PC-9 (cell line): ENCODE data around the gene SBSN. TPM values are rescaled to one million over a fixed set of nuclear protein-coding genes. Genes with fewer than 3 reads are reported as not detected.

ENCODE experiments used
- BruUV-seq: library from RNA; stranded (reverse); fragments of 400-500 nt; replicated peaks from 2 replicates; lab custom pipeline; 2021; lab: Mats Ljungman, UMichigan
- CTCF ChIA-PET: fragments of 300-600 bp; sonication (Branson Sonifier 250); formaldehyde crosslinking; loops from one replicate; lab custom pipeline; 2022; ENCODE audit warnings: antibody characterized with exemption; lab: Charles Lee
- POLR2A ChIA-PET: fragments of 300-600 bp; sonication (Branson Sonifier 250); formaldehyde crosslinking; loops from one replicate; lab custom pipeline; 2022; ENCODE audit warnings: antibody characterized with exemption; ENCODE audit not compliant: unreplicated experiment; lab: Charles Lee
- DNase-seq, 2 experiments: peaks; one replicate each; pipeline versions ENCODE4 v3.0.0 to v3.0.0-alpha.2; 2015 to 2022; ENCODE audit warnings: mixed read lengths in 1 of 2
- H2AFZ ChIP-seq: fragments of 200-600 bp; sonication (generic); 2 replicates; pipeline ENCODE4 v1.8.1; 2017; ENCODE audit warnings: antibody characterized with exemption
- H3F3A ChIP-seq: fragments of 200-600 bp; sonication (generic); 2 replicates; pipeline ENCODE4 v1.8.1; 2017; ENCODE audit warnings: antibody characterized with exemption, mild to moderate bottlenecking, low read depth; ENCODE audit not compliant: insufficient read depth
- H3K27ac ChIP-seq: fragments of 200-600 bp; sonication (generic); 2 replicates; pipeline ENCODE4 v1.6.1; 2016; ENCODE audit warnings: mixed run types
- H3K27me3 ChIP-seq: fragments of 200-600 bp; sonication (generic); 2 replicates; pipeline ENCODE4 v1.6.1; 2016; ENCODE audit warnings: low read depth, mixed run types; ENCODE audit not compliant: insufficient read depth
- H3K36me3 ChIP-seq: fragments of 200-600 bp; sonication (generic); 2 replicates; pipeline ENCODE4 v1.6.1; 2016; ENCODE audit warnings: low read depth, mixed run types
- H3K4me1 ChIP-seq: fragments of 200-600 bp; sonication (generic); replicated peaks from 2 replicates; pipeline ENCODE4 v1.6.1; 2016; ENCODE audit warnings: mixed run types; ENCODE audit not compliant: insufficient read depth
- H3K4me2 ChIP-seq: fragments of 200-600 bp; sonication (generic); 2 replicates; pipeline ENCODE4 v1.6.1; 2017; ENCODE audit warnings: mixed run types
- H3K4me3 ChIP-seq: fragments of 200-600 bp; sonication (generic); 2 replicates; pipeline ENCODE4 v1.6.1; 2016; ENCODE audit warnings: mixed run types
- H3K79me2 ChIP-seq: fragments of 200-600 bp; sonication (generic); 2 replicates; pipeline ENCODE4 v1.6.1; 2017; ENCODE audit warnings: low read depth, mixed run types
- H3K9me2 ChIP-seq: fragments of 200-600 bp; sonication (generic); 2 replicates; pipeline ENCODE4 v1.8.1; 2017; ENCODE audit warnings: mild to moderate bottlenecking; ENCODE audit not compliant: insufficient read depth
- H3K9me3 ChIP-seq: fragments of 200-600 bp; sonication (generic); 2 replicates; pipeline ENCODE4 v1.8.1; 2016; ENCODE audit warnings: low read depth; ENCODE audit not compliant: insufficient read depth
- H4K20me1 ChIP-seq: fragments of 200-600 bp; sonication (generic); 2 replicates; pipeline ENCODE4 v1.8.1; 2017; ENCODE audit not compliant: insufficient read depth
- EZH2 ChIP-seq: fragments of 200-600 bp; sonication (generic); IDR thresholded peaks from 2 replicates; pipeline ENCODE4 v1.8.0; 2017; ENCODE audit warnings: antibody characterized with exemption, low read depth
- intact Hi-C: fragments of 100-400 bp; cut with micrococcal nuclease; formaldehyde crosslinking; loops from one replicate; pipeline ENCODE4 v1.10.0; 2022; ENCODE audit not compliant: unreplicated experiment
- total RNA-seq: library from RNA; stranded (reverse); gene quantifications from 2 replicates; pipeline ENCODE4 v1.2.3, GENCODE V29; 2021
- TF ChIP-seq, protein P1 (sequence below): fragments of 200-600 bp; sonication (generic); conservative IDR thresholded peaks from 2 replicates; pipeline ENCODE4 v1.6.1; 2017; ENCODE audit warnings: mixed run types, antibody characterized with exemption, mild to moderate bottlenecking, moderate library complexity

SBSN gene
- total RNA-seq, 1 experiment from 2014 or later = 0.76 TPM

DNA sequence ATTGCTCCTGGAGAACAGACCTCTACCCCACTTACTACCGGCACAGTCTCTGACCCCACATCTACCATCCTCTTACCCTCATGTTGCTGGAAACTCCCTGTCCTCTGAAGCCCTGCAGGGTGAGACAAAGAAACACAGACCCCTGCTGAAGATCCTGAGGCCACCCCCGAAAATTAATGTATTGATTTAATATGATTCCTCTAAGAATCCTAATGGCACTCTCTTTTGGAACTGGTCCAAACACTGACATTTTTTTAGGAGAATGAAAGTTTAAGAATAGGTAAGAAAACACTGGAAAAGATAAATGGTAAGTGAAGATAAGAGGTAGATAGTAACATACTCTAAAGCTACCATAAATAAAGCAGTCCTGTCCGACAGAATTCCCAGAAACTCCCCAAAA is 20.0 kb downstream of the SBSN start:
- peak overlapping the region; percentile 94; the same call in 1 of the 2 replicates for H3K4me2 ChIP-seq
- POLR2A ChIA-PET = interaction anchor here (0.6 kb wide), 1 partner anchor 136 kb away, joined by 8 read pairs; no protein-coding TSS in a partner anchor
- no peaks in the 10 kb centered on the region for H3K27me3 ChIP-seq
- intact Hi-C loops = no loop called here
- peaks cover 19% of the 10 kb centered on the region for H3K79me2 ChIP-seq
- H2AFZ ChIP-seq = no peak overlapping the region
- no peak overlapping the region for H3K4me3 ChIP-seq
- CTCF ChIA-PET = no interaction called here
- no peak for DNase-seq
- TF ChIP-seq, protein P1, sequence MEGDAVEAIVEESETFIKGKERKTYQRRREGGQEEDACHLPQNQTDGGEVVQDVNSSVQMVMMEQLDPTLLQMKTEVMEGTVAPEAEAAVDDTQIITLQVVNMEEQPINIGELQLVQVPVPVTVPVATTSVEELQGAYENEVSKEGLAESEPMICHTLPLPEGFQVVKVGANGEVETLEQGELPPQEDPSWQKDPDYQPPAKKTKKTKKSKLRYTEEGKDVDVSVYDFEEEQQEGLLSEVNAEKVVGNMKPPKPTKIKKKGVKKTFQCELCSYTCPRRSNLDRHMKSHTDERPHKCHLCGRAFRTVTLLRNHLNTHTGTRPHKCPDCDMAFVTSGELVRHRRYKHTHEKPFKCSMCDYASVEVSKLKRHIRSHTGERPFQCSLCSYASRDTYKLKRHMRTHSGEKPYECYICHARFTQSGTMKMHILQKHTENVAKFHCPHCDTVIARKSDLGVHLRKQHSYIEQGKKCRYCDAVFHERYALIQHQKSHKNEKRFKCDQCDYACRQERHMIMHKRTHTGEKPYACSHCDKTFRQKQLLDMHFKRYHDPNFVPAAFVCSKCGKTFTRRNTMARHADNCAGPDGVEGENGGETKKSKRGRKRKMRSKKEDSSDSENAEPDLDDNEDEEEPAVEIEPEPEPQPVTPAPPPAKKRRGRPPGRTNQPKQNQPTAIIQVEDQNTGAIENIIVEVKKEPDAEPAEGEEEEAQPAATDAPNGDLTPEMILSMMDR = no peak
- no peak for TF ChIP-seq EZH2
- H3K4me1 ChIP-seq = peaks cover 13% of the 10 kb centered on the region; the same call in 1 of the 2 replicates
- no peak overlapping the region for H3K27ac ChIP-seq
- peaks cover 8% of the 10 kb centered on the region; the same call in 1 of the 2 replicates for H3K36me3 ChIP-seq
- no peaks in the 10 kb centered on the region for H3K9me2 ChIP-seq
- peaks cover 4% of the 10 kb centered on the region; the same call in 1 of the 2 replicates for H4K20me1 ChIP-seq
- peaks cover 9% of the 10 kb centered on the region; the same call in 1 of the 2 replicates for H3F3A ChIP-seq
- no peaks in the 10 kb centered on the region for H3K9me3 ChIP-seq
- no TSS peak for BruUV-seq

DNA sequence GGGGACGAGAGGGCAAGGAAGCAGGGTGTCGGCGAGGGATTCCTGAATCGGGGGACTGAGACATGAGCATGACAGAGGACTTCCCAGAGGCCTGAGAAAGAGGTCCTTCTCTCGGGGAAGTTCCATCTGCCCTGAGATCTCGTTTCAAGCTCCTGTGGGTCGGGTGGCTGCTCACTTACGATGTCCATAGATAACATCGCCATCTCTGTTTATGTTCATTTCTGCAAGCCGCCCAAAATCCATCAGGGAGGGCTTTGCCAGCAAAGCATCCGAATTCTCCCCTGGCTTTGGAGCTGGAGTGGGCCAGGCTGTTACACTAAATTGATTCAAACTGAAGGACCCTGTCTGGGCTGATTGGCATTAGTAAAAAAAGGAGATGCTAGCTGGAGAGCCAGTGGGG is 20.6 kb downstream of the SBSN start:
- no peak for DNase-seq
- no TSS peak for BruUV-seq
- ChIA-PET POLR2A (no interaction called here), CTCF (no interaction called here)
- Histone ChIP-seq H4K20me1 (peaks cover 4% of the 10 kb centered on the region; the same call in 1 of the 2 replicates), H3K9me3 (no peaks in the 10 kb centered on the region), H3F3A (peaks cover 9% of the 10 kb centered on the region; the same call in 1 of the 2 replicates), H3K4me2 (no peak overlapping the region), H3K9me2 (no peaks in the 10 kb centered on the region), H3K36me3 (peaks cover 8% of the 10 kb centered on the region; the same call in 1 of the 2 replicates), H3K4me3 (no peak overlapping the region), H3K79me2 (peaks cover 19% of the 10 kb centered on the region), H3K4me1 (peaks cover 13% of the 10 kb centered on the region; the same call in 1 of the 2 replicates), H2AFZ (no peak overlapping the region), H3K27me3 (no peaks in the 10 kb centered on the region), H3K27ac (no peak overlapping the region)
- intact Hi-C loops = no loop called here
- TF ChIP-seq, protein P1 = no peak
- TF ChIP-seq EZH2 = no peak

DNA sequence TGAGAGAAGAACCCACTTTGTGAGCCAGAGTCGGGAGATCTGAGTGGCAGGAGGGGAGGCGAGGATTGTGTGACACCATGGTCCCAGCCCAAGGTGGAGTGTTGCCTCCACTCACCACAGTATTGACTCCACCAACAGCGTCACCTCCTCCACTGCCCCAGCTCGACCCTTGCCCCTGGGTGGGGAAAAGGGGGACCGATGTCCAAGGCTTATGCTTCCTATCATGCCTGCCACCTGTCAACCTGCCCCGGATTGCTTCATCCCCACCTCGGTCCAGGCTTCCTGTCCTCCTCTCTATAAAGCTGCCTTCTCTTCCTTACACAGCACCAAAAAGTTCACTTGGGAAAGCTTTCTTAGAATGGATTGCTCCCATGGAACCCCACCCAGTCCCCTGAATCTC is 22.1 kb downstream of the SBSN start:
- no peak overlapping the region for H3K4me3 ChIP-seq
- TF ChIP-seq EZH2 = no peak
- TF ChIP-seq, protein P1 = no peak
- BruUV-seq = no TSS peak
- peaks cover 13% of the 10 kb centered on the region; the same call in 1 of the 2 replicates for H3K4me1 ChIP-seq
- H3K4me2 ChIP-seq = no peak overlapping the region
- no peak overlapping the region for H3K27ac ChIP-seq
- ChIA-PET CTCF (interaction anchor here (0.5 kb wide), 1 partner anchor 485 kb away, joined by 3 read pairs; no protein-coding TSS in a partner anchor), POLR2A (no interaction called here)
- no peaks in the 10 kb centered on the region for H3K27me3 ChIP-seq
- no peak overlapping the region for H2AFZ ChIP-seq
- H3K79me2 ChIP-seq = peaks cover 19% of the 10 kb centered on the region
- H3K9me2 ChIP-seq = no peaks in the 10 kb centered on the region
- H4K20me1 ChIP-seq = peaks cover 4% of the 10 kb centered on the region
- DNase-seq = no peak
- H3F3A ChIP-seq = peaks cover 9% of the 10 kb centered on the region; the same call in 1 of the 2 replicates
- intact Hi-C loops = no loop called here
- peaks cover 8% of the 10 kb centered on the region; the same call in 1 of the 2 replicates for H3K36me3 ChIP-seq
- no peaks in the 10 kb centered on the region for H3K9me3 ChIP-seq
